ENCODE results near the gene VTA1. TPM values are rescaled to one million over a fixed set of nuclear protein-coding genes. Genes with fewer than 3 reads are reported as not detected.

Gene VTA1
- total and polyA plus RNA-seq, 2 of the 13 experiments (the other 11 are each of a cell fraction or from before 2014, with no cell fraction given) = 70.7 to 89.1 TPM

DNA sequence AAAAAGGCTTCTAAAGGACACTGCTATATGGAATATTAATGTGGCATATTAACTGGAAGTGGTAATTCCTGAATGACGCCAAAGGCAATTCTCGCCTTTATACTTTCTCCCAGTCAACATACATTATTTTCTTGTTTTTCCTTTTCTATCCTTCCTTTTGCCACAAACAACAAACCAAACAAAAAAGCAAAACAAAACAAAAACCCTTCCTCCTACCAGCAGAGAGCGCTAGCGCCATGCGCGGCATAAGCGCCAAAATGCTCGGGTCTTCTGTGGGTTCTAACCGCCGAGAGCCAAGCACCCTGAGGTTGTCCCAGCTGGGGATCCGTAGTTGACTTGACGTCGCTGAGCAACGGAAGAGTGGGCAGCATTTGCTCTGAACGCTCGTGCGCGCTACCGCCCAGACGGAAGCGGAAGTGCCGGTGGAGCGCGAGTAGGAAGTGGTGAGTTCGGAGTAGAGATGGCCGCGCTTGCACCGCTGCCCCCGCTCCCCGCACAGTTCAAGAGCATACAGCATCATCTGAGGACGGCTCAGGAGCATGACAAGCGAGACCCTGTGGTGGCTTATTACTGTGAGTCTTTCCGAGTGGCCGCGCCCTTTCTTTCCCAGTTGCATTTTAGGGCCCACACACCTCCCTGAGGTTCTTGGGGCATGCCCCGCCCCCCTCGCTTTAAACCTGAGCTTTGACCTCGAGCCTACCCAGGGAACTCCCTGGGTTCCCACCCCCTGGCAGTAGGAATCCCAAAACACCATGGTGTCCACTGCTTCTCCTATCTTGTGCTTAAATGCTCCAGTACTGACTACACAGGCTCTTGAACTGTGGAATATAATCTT lies at the start of gene VTA1, which contains the start of gene NMBR (continued):
- TF ChIP-seq, protein P1, sequence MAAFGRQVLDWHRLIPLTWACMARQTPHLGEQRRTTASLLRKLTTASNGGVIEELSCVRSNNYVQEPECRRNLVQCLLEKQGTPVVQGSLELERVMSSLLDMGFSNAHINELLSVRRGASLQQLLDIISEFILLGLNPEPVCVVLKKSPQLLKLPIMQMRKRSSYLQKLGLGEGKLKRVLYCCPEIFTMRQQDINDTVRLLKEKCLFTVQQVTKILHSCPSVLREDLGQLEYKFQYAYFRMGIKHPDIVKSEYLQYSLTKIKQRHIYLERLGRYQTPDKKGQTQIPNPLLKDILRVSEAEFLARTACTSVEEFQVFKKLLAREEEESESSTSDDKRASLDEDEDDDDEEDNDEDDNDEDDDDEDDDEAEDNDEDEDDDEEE (CRISPR knock-in tag; IDR thresholded peaks at IDR 0.05) = peak; percentile 64; the same call in 1 of the 2 replicates
- TF ChIP-seq YEATS4 (CRISPR knock-in tag; IDR thresholded peaks at IDR 0.05; ENCODE audit: borderline replicate concordance) (peak; percentile 96), DZIP1 (CRISPR knock-in tag; IDR thresholded peaks at IDR 0.05) (peak; percentile 84; the same call in 1 of the 2 replicates), KDM6A (CRISPR knock-in tag; IDR thresholded peaks at IDR 0.05; ENCODE audit: low read depth) (peak; percentile 14; the same call in 1 of the 2 replicates), ZNF629 (CRISPR knock-in tag; conservative IDR thresholded peaks at IDR 0.05) (peak; percentile 53; the same call in 1 of the 2 replicates), NR2F1 (CRISPR knock-in tag; IDR thresholded peaks at IDR 0.05) (peak; percentile 48 to 80; a peak in 3 of 4 replicates), ARNT2 (CRISPR knock-in tag; IDR thresholded peaks at IDR 0.05; ENCODE audit: low read depth) (peak; percentile 82; the same call in 1 of the 2 replicates), ZNF326 (CRISPR knock-in tag; IDR thresholded peaks at IDR 0.05; ENCODE audit: borderline replicate concordance) (no peak), REXO4 (CRISPR knock-in tag; IDR thresholded peaks at IDR 0.05; ENCODE audit: borderline replicate concordance) (no peak), PRMT3 (CRISPR knock-in tag; IDR thresholded peaks at IDR 0.05; ENCODE audit: borderline replicate concordance, low read depth) (peak; percentile 93; the same call in 1 of the 2 replicates), ZNF720 (CRISPR knock-in tag; IDR thresholded peaks at IDR 0.05) (no peak; the same call in 1 of the 2 replicates), FOXA3 (CRISPR knock-in tag; IDR thresholded peaks at IDR 0.05) (peak; percentile 90), SMYD3 (CRISPR knock-in tag; IDR thresholded peaks at IDR 0.05) (peak; percentile 28; the same call in 1 of the 2 replicates), ZNF550 (CRISPR knock-in tag; IDR thresholded peaks at IDR 0.05; ENCODE audit: borderline replicate concordance) (no peak), KAT2B (IDR thresholded peaks at IDR 0.05; ENCODE audit: borderline replicate concordance, low read depth, low read length) (no peak), SOX6 (IDR thresholded peaks at IDR 0.05) (no peak), SOX6 (CRISPR knock-in tag; IDR thresholded peaks at IDR 0.05) (peak; percentile 90), KMT2A (CRISPR knock-in tag; IDR thresholded peaks at IDR 0.05) (peak; percentile 98), HIC2 (CRISPR knock-in tag; IDR thresholded peaks at IDR 0.05; ENCODE audit: low read depth) (peak; percentile 55; the same call in 1 of the 2 replicates)
- TF ChIP-seq, protein P2, sequence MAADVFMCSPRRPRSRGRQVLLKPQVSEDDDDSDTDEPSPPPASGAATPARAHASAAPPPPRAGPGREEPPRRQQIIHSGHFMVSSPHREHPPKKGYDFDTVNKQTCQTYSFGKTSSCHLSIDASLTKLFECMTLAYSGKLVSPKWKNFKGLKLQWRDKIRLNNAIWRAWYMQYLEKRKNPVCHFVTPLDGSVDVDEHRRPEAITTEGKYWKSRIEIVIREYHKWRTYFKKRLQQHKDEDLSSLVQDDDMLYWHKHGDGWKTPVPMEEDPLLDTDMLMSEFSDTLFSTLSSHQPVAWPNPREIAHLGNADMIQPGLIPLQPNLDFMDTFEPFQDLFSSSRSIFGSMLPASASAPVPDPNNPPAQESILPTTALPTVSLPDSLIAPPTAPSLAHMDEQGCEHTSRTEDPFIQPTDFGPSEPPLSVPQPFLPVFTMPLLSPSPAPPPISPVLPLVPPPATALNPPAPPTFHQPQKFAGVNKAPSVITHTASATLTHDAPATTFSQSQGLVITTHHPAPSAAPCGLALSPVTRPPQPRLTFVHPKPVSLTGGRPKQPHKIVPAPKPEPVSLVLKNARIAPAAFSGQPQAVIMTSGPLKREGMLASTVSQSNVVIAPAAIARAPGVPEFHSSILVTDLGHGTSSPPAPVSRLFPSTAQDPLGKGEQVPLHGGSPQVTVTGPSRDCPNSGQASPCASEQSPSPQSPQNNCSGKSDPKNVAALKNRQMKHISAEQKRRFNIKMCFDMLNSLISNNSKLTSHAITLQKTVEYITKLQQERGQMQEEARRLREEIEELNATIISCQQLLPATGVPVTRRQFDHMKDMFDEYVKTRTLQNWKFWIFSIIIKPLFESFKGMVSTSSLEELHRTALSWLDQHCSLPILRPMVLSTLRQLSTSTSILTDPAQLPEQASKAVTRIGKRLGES (CRISPR knock-in tag; IDR thresholded peaks at IDR 0.05; ENCODE audit: borderline replicate concordance) = no peak

Data from HepG2 (cell line).